ENCODE measurements around the gene EHD1. TPM values are rescaled to one million over a fixed set of nuclear protein-coding genes. Genes with fewer than 3 reads are reported as not detected.
A peak's percentile ranks its signal among the peaks of the same experiment; 100 is the strongest.

The EHD1 gene
- total and polyA plus RNA-seq, 9 of the 15 experiments (the other 6 are each of a cell fraction or from before 2014, with no cell fraction given): 0.46 to 65.0 (median 16.4) TPM

- intact Hi-C loops (cut with micrococcal nuclease): loop anchor here (5.0 to 10.0 kb wide), 2 partner anchors 264 to 406 kb away; partner anchors contain the start of gene TM7SF2
- BruUV-seq (replicated peaks): no TSS peak
Measured at GRCh38 chr11:64848214-64848825, 30.1 kb downstream of the EHD1 start.

More at GRCh38 chr11:64848214-64848825, 30.1 kb downstream of the EHD1 start:
- H3K9ac ChIP-seq (ENCODE audit: insufficient read depth in 1 of 2, low read depth in 2 of 2, low read length in 2 of 2): peak overlapping the region in 1 of 2 experiments; percentile 87; a peak in 2 of 4 replicates
- peak in 1 of 4 experiments; percentile 30 for DNase-seq (ENCODE audit: extremely low read depth in 1 of 4, low spot score in 3 of 4)
- WGBS (ENCODE audit: insufficient coverage, low coverage, missing lambda C conversion rate): 31% methylated on average over 6 of the region's 6 CpGs
- peaks cover 45 to 82% of the 10 kb centered on the region in 2 experiments for H3K4me1 ChIP-seq (replicated peaks in 1 of 2; ENCODE audit: control insufficient read depth in 2 of 2, insufficient read depth in 2 of 2, low read length in 2 of 2)
- H3K9me1 ChIP-seq (ENCODE audit: control insufficient read depth, insufficient read depth, low read length): no peaks in the 10 kb centered on the region
- peaks cover 5% of the 10 kb centered on the region; the same call in 1 of the 3 replicates for H3K36me3 ChIP-seq (ENCODE audit: control insufficient read depth, insufficient read depth, low read length)
- TF ChIP-seq BHLHE40 (IDR thresholded peaks at IDR 0.05; ENCODE audit: low read length) (no peak), ZNF24 (IDR thresholded peaks at IDR 0.05) (no peak), MAFF (IDR thresholded peaks at IDR 0.05; ENCODE audit: low read length) (no peak), ZNF263 (CRISPR knock-in tag; IDR thresholded peaks at IDR 0.05; ENCODE audit: borderline replicate concordance) (peak; percentile 90)
- CTCF ChIA-PET (ENCODE audit: low intra/inter-chr PET ratio): interaction anchor here (1.5 to 3.7 kb wide), 3 partner anchors 46 to 270 kb away, joined by 4 to 39 read pairs (median 7); partner anchors contain the start of genes BATF2 and ZNHIT2
- ATAC-seq: no peak
- in situ Hi-C loops (cut with MboI): loop anchor here (5.0 kb wide), 2 partner anchors 44 to 149 kb away; partner anchors contain the start of gene BATF2
- H3K4me2 ChIP-seq (ENCODE audit: insufficient read depth, low read length): no peak overlapping the region; the same call in 1 of the 2 replicates
- H3K9me3 ChIP-seq (replicated peaks; ENCODE audit: control insufficient read depth, insufficient read depth, low read depth, low read length): no peaks in the 10 kb centered on the region
- H2AFZ ChIP-seq (ENCODE audit: low read depth, low read length): peak overlapping the region; percentile 61
- FAIRE-seq: no peak
- no peaks in the 10 kb centered on the region for H4K20me1 ChIP-seq (replicated peaks; ENCODE audit: control insufficient read depth, insufficient read depth, low read length)
- no peak overlapping the region for H3K27ac ChIP-seq (ENCODE audit: extremely low read depth, low read depth, low read length)
- peaks cover 9% of the 10 kb centered on the region; the same call in 2 of the 3 replicates for H3K79me2 ChIP-seq (ENCODE audit: control insufficient read depth, insufficient read depth, low read length)
- POLR2A ChIA-PET: interaction anchor here (0.7 to 4.4 kb wide), 8 partner anchors 10 to 332 kb away, joined by 3 to 26 read pairs (median 4); partner anchors contain the start of genes ARL2 and EHD1
- no peak overlapping the region for H3K4me3 ChIP-seq
- H3K27me3 ChIP-seq (ENCODE audit: control insufficient read depth in 2 of 2, insufficient read depth in 2 of 2, low read length in 2 of 2): no peaks in the 10 kb centered on the region; a peak in 1 of 5 replicates

Data from K562 (cell line).